SK-N-MC (cell line): ENCODE measurements around the gene UNG.

Source experiments
- EZH2 ChIP-seq: fragments of 200-600 bp; sonication (generic); IDR thresholded peaks from one replicate; pipeline ENCODE4 v1.6.1; 2017; ENCODE audit warnings: antibody characterized with exemption
- POLR2AphosphoS5 ChIP-seq: IDR thresholded peaks from 2 replicates; pipeline ENCODE4 v1.6.1; 2012; ENCODE audit warnings: mild to moderate bottlenecking, low read depth, low read length, borderline replicate concordance

DNA sequence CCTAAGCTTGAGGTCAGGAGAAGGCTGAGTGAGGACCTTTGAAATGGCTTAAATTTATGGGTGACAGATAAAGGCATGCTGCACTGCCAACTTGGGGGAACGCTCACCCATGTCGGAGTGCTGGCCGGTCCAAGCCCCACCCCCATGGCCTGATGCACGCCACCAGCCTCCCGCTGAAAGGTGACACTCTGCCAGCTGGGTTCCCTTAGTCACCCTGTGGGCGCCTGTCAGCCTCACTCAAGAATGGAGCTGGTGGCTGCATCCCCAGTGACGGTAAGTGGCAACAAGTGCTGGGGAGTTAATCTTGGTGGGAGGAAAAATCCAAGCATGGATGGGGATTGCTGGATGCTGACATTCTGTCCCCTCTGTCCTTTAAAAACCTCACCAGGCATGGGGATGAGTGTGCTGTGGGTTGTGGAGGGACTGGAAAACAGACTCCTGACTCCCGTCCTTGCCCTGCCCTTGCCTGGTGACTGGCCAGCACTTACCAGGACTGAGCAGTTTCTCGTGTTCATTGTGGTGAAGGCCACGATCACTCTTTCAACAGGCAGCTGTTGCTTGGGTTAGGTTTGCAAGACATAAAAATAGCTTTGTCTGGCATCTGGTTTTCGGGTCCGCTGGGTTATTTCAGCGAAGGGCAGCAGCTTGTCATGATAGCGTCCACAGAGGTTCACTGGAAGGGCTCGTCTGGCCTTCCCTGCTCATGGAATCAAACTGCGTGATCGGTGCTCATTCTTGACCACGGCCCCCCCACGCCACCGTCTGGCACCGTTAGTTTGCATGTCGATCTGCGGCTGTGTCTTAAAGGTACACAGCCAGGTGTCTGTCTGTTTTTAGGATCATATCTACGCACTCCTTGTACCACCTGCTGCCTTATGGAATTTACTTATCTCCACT is 34.0 kb downstream of the UNG start:
- TF ChIP-seq POLR2AphosphoS5 (no peak), EZH2 (no peak)
